ENCODE data around the gene DDAH1. TPM values are rescaled to one million over a fixed set of nuclear protein-coding genes. Genes with fewer than 3 reads are reported as not detected.

The DDAH1 gene
- total RNA-seq, 3 donors from 2014 or later: 9.3 to 24.3 (median 23.9) TPM

DNA sequence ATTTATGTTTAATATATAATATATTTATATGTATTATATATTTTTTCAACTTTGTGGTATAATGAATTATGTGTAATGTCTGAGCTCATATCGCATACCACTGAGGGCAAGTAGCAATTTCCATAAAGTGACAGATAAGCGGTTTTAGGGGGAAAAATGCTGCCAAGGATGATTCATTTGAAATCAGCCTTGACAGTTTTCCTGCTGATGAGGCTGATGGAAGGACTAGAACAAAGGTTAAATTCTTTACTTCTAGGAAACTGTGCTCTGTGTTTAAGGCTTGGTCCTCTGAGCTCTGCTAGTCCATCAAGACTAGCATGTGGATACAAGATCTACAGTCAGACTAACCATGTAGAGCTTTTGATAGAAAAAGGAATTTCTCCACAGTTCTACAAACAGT, 19.3 kb upstream of the DDAH1 start:
- Histone ChIP-seq H3K4me3 (no peak overlapping the region), H3K27ac (no peak overlapping the region), H3K27me3 (no peaks in the 10 kb centered on the region), H3K9me3 (no peaks in the 10 kb centered on the region), H3K4me1 (no peaks in the 10 kb centered on the region), H3K36me3 (no peaks in the 10 kb centered on the region)
- no peak for DNase-seq (ENCODE audit: low spot score in 2 of 2)
- intact Hi-C loops (cut with DNase I; ENCODE audit: low total_unique reads): no loop called here
- TF ChIP-seq POLR2A (IDR thresholded peaks at IDR 0.05): no peak
- TF ChIP-seq, protein P1, sequence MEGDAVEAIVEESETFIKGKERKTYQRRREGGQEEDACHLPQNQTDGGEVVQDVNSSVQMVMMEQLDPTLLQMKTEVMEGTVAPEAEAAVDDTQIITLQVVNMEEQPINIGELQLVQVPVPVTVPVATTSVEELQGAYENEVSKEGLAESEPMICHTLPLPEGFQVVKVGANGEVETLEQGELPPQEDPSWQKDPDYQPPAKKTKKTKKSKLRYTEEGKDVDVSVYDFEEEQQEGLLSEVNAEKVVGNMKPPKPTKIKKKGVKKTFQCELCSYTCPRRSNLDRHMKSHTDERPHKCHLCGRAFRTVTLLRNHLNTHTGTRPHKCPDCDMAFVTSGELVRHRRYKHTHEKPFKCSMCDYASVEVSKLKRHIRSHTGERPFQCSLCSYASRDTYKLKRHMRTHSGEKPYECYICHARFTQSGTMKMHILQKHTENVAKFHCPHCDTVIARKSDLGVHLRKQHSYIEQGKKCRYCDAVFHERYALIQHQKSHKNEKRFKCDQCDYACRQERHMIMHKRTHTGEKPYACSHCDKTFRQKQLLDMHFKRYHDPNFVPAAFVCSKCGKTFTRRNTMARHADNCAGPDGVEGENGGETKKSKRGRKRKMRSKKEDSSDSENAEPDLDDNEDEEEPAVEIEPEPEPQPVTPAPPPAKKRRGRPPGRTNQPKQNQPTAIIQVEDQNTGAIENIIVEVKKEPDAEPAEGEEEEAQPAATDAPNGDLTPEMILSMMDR (IDR thresholded peaks at IDR 0.05): no peak
- TF ChIP-seq POLR2AphosphoS5 (IDR thresholded peaks at IDR 0.05): no peak

DNA sequence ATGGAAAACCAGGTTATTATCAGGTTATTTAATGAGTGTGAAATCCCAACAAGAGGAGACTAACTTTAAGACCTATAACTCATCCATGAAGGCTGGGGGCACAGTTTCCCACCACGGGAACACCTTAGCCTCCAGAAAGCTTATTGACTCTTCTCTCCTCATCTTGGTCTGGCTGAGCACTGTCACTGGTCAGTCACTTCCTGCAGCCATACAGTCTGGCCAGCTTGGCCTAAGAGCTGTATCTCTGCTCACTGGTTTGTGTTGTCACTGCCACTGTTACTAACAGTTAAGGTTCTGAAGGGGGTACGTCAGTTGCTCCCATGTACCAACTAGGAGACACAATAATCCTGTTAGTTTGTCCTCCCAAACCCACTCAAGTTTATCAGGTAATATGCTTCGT, 16.7 kb upstream of the DDAH1 start:
- TF ChIP-seq, protein P1 (IDR thresholded peaks at IDR 0.05): no peak
- TF ChIP-seq POLR2A (IDR thresholded peaks at IDR 0.05) (no peak), POLR2AphosphoS5 (IDR thresholded peaks at IDR 0.05) (no peak)
- H3K4me3 ChIP-seq: no peak overlapping the region
- H3K9me3 ChIP-seq: no peaks in the 10 kb centered on the region
- no peak for DNase-seq (ENCODE audit: low spot score in 2 of 2)
- no peak overlapping the region for H3K27ac ChIP-seq
- no peaks in the 10 kb centered on the region for H3K4me1 ChIP-seq
- intact Hi-C loops (cut with DNase I; ENCODE audit: low total_unique reads): no loop called here
- H3K27me3 ChIP-seq: no peaks in the 10 kb centered on the region
- no peaks in the 10 kb centered on the region for H3K36me3 ChIP-seq

DNA sequence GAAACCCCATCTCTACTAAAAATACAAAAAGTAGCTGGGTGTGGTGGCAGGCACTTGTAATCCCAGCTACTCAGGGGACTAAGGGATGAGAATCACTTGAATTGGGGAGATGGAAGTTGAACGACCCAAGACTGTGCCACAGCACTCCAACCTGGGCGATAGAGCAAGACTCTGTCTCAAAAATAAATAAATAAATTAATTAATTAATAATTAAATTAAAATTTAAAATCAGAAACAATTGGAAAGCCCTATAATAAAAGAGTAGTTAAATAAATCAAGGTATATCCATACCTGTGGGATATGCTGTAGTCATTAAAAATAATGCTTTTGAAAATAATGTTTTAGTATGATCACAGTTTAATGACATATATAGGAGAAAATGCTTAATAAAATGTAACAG, 15.6 kb upstream of the DDAH1 start:
- TF ChIP-seq, protein P1 (IDR thresholded peaks at IDR 0.05): no peak
- TF ChIP-seq POLR2A (IDR thresholded peaks at IDR 0.05): no peak
- no peak for TF ChIP-seq POLR2AphosphoS5 (IDR thresholded peaks at IDR 0.05)
- no peaks in the 10 kb centered on the region for H3K4me1 ChIP-seq
- no peak overlapping the region for H3K27ac ChIP-seq
- H3K4me3 ChIP-seq: no peak overlapping the region
- H3K27me3 ChIP-seq: no peaks in the 10 kb centered on the region
- intact Hi-C loops (cut with DNase I; ENCODE audit: low total_unique reads): no loop called here
- H3K36me3 ChIP-seq: no peaks in the 10 kb centered on the region
- no peak for DNase-seq (ENCODE audit: low spot score in 2 of 2)
- H3K9me3 ChIP-seq: no peaks in the 10 kb centered on the region

DNA sequence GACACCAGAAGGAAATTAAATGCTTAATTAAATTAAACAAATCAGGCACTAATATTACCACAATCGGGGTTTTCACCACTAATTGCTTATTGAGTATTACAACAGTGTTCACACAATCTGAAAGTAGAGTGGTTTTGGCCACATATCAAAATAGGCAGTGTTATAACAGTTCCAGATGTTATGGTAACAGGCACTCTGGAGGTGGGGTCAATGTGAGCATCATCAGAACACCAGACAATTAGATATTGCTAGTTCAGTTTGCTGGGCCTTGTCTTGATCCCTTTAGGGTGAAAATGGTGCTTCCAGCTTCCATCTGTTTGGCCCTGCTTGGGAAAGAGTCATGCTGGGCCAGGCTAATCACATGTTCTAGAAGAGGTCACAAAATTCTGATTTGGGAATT, 14.5 kb upstream of the DDAH1 start:
- no peaks in the 10 kb centered on the region for H3K36me3 ChIP-seq
- TF ChIP-seq, protein P1 (IDR thresholded peaks at IDR 0.05): no peak
- TF ChIP-seq POLR2AphosphoS5 (IDR thresholded peaks at IDR 0.05): no peak
- no peak for TF ChIP-seq POLR2A (IDR thresholded peaks at IDR 0.05)
- no peak for DNase-seq (ENCODE audit: low spot score in 2 of 2)
- no peaks in the 10 kb centered on the region for H3K9me3 ChIP-seq
- H3K4me1 ChIP-seq: no peaks in the 10 kb centered on the region
- no peaks in the 10 kb centered on the region for H3K27me3 ChIP-seq
- H3K4me3 ChIP-seq: no peak overlapping the region
- intact Hi-C loops (cut with DNase I; ENCODE audit: low total_unique reads): no loop called here
- H3K27ac ChIP-seq: no peak overlapping the region

DNA sequence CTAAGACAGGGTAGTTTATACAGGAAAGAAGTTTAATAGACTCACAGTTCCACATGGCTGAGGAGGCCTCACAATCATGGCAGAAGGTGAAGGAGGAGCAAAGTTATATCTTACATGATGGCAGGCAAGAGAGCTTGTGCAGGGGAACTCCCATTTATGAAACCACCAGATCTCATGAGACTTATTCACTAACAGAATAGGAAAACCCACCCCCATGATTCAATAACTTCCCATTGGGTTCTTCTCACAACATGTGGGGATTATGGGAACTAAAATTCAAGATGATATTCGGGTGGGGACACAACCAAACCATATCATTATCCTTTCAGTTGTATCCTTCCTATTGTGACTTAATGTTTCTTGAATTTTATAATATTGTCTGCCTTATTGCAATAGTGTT, 13.4 kb upstream of the DDAH1 start:
- no peaks in the 10 kb centered on the region for H3K4me1 ChIP-seq
- TF ChIP-seq, protein P1 (IDR thresholded peaks at IDR 0.05): no peak
- TF ChIP-seq POLR2AphosphoS5 (IDR thresholded peaks at IDR 0.05): no peak
- TF ChIP-seq POLR2A (IDR thresholded peaks at IDR 0.05): no peak

More for the DNA sequence above, 13.4 kb upstream of the DDAH1 start:
- Histone ChIP-seq H3K36me3 (no peaks in the 10 kb centered on the region), H3K4me3 (no peak overlapping the region), H3K9me3 (no peaks in the 10 kb centered on the region), H3K27me3 (no peaks in the 10 kb centered on the region), H3K27ac (no peak overlapping the region)
- no peak for DNase-seq (ENCODE audit: low spot score in 2 of 2)
- intact Hi-C loops (cut with DNase I; ENCODE audit: low total_unique reads): no loop called here

All from breast epithelium (tissue), 4 donors.